ENCODE data around the gene KRTAP1-4.
"Not testable (repeated sequence)": the region's sequence is repeated elsewhere in the genome, so short reads cannot be mapped to it uniquely, and the experiment has no call there.

The KRTAP1-4 gene

GRCh38 chr17:41029633-41030245 lies at the start of gene KRTAP1-4:
Gene KRTAP1-4, minus strand, starts transcription at chr17:41030195. Its CDS starts 117 bp downstream, at chr17:41030078.
- H3K27ac ChIP-seq: no peak within 1 kb of the TSS
- no peak within 1 kb of the TSS for H3K4me3 ChIP-seq

- Histone ChIP-seq H3K27ac (no peak overlapping the region), H3K4me3 (no peak overlapping the region)
Observed at GRCh38 chr17:41076788-41077187, 46.8 kb upstream of the KRTAP1-4 start.

GRCh38 chr17:41073676-41074075 lies 43.7 kb upstream of the KRTAP1-4 start:
- no peak overlapping the region for H3K4me3 ChIP-seq

GRCh38 chr17:41071606-41072360 lies 41.8 kb upstream of the KRTAP1-4 start:
- H3K27ac ChIP-seq: no peak overlapping the region
- no peak overlapping the region for H3K4me3 ChIP-seq

More at GRCh38 chr17:41073676-41074075, 43.7 kb upstream of the KRTAP1-4 start:
- no peak overlapping the region for H3K27ac ChIP-seq

- Histone ChIP-seq H3K4me3 (no peak overlapping the region), H3K27ac (no peak overlapping the region)
Observed at GRCh38 chr17:41069031-41069430, 39.0 kb upstream of the KRTAP1-4 start.

- Histone ChIP-seq H3K27ac (no peak overlapping the region), H3K4me3 (no peak overlapping the region)
Observed at GRCh38 chr17:41067281-41067680, 37.3 kb upstream of the KRTAP1-4 start.

GRCh38 chr17:41065829-41066624 lies 36.0 kb upstream of the KRTAP1-4 start, which contains the start of gene KRTAP2-4:
Gene KRTAP2-4, minus strand, starts transcription at chr17:41065879. Its CDS starts 34 bp downstream, at chr17:41065845.
- no peak within 1 kb of the TSS for H3K4me3 ChIP-seq
- H3K27ac ChIP-seq: no peak within 1 kb of the TSS

GRCh38 chr17:41065016-41065689 lies 35.2 kb upstream of the KRTAP1-4 start:
- not testable (repeated sequence) for H3K27ac ChIP-seq, H3K4me3 ChIP-seq

GRCh38 chr17:41064301-41064700 lies 34.3 kb upstream of the KRTAP1-4 start:
- no peak overlapping the region for H3K27ac ChIP-seq
- H3K4me3 ChIP-seq: no peak overlapping the region

- Histone ChIP-seq H3K27ac (no peak overlapping the region), H3K4me3 (no peak overlapping the region)
Observed at GRCh38 chr17:41063449-41063848, 33.5 kb upstream of the KRTAP1-4 start.

- Histone ChIP-seq H3K27ac (peak overlapping the region in 3 of 21 experiments; percentile 10 to 70 (median 61)), H3K4me3 (no peak overlapping the region)
Observed at GRCh38 chr17:41061964-41062363, 32.0 kb upstream of the KRTAP1-4 start.

GRCh38 chr17:41060052-41060604 lies 30.1 kb upstream of the KRTAP1-4 start, which contains the start of gene KRTAP2-3:
Gene KRTAP2-3, minus strand, starts transcription at chr17:41060114. Its CDS starts 64 bp downstream, at chr17:41060050.
- peak within 1 kb of the TSS in 3 of 21 experiments; percentile 32 to 70 (median 61) for H3K27ac ChIP-seq
- no peak within 1 kb of the TSS for H3K4me3 ChIP-seq

GRCh38 chr17:41059276-41060051 lies 29.5 kb upstream of the KRTAP1-4 start:
- not testable (repeated sequence) for H3K4me3 ChIP-seq, H3K27ac ChIP-seq

- H3K27ac ChIP-seq: no peak overlapping the region
- no peak overlapping the region for H3K4me3 ChIP-seq
Observed at GRCh38 chr17:41058741-41059140, 28.7 kb upstream of the KRTAP1-4 start.

- Histone ChIP-seq H3K27ac (no peak overlapping the region), H3K4me3 (no peak overlapping the region)
Observed at GRCh38 chr17:41057547-41057946, 27.6 kb upstream of the KRTAP1-4 start.

- not testable (repeated sequence) for H3K4me3 ChIP-seq, H3K27ac ChIP-seq
Observed at GRCh38 chr17:41055130-41055529, 25.1 kb upstream of the KRTAP1-4 start, which contains the start of gene KRTAP2-2. Gene KRTAP2-2, minus strand, starts transcription at chr17:41055230. Its CDS starts 19 bp downstream, at chr17:41055211.

- H3K4me3 ChIP-seq, H3K27ac ChIP-seq: not testable (repeated sequence)
Observed at GRCh38 chr17:41054556-41054955, 24.6 kb upstream of the KRTAP1-4 start.

- H3K4me3 ChIP-seq: no peak overlapping the region
- no peak overlapping the region for H3K27ac ChIP-seq
Observed at GRCh38 chr17:41054025-41054424, 24.0 kb upstream of the KRTAP1-4 start.

GRCh38 chr17:41052566-41052965 lies 22.6 kb upstream of the KRTAP1-4 start:
- Histone ChIP-seq H3K27ac (no peak overlapping the region), H3K4me3 (no peak overlapping the region)

Measured in skin epidermis (tissue), 12 donors.